HG03354 (cell line): ENCODE data around the gene TRAPPC8.
A peak's percentile ranks its signal among the peaks of the same experiment; 100 is the strongest.
"Not testable (repeated sequence)": the region's sequence is repeated elsewhere in the genome, so short reads cannot be mapped to it uniquely, and the experiment has no call there.

Experiments
- ATAC-seq: cut with Tn5 transposase; IDR thresholded peaks from one replicate; pipeline ENCODE4 v1.9.1; 2021; ENCODE audit warnings: mild to moderate bottlenecking; ENCODE audit not compliant: unreplicated experiment, poor library complexity, severe bottlenecking

TRAPPC8 gene, protein sequence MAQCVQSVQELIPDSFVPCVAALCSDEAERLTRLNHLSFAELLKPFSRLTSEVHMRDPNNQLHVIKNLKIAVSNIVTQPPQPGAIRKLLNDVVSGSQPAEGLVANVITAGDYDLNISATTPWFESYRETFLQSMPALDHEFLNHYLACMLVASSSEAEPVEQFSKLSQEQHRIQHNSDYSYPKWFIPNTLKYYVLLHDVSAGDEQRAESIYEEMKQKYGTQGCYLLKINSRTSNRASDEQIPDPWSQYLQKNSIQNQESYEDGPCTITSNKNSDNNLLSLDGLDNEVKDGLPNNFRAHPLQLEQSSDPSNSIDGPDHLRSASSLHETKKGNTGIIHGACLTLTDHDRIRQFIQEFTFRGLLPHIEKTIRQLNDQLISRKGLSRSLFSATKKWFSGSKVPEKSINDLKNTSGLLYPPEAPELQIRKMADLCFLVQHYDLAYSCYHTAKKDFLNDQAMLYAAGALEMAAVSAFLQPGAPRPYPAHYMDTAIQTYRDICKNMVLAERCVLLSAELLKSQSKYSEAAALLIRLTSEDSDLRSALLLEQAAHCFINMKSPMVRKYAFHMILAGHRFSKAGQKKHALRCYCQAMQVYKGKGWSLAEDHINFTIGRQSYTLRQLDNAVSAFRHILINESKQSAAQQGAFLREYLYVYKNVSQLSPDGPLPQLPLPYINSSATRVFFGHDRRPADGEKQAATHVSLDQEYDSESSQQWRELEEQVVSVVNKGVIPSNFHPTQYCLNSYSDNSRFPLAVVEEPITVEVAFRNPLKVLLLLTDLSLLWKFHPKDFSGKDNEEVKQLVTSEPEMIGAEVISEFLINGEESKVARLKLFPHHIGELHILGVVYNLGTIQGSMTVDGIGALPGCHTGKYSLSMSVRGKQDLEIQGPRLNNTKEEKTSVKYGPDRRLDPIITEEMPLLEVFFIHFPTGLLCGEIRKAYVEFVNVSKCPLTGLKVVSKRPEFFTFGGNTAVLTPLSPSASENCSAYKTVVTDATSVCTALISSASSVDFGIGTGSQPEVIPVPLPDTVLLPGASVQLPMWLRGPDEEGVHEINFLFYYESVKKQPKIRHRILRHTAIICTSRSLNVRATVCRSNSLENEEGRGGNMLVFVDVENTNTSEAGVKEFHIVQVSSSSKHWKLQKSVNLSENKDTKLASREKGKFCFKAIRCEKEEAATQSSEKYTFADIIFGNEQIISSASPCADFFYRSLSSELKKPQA (N-terminal part only)

DNA sequence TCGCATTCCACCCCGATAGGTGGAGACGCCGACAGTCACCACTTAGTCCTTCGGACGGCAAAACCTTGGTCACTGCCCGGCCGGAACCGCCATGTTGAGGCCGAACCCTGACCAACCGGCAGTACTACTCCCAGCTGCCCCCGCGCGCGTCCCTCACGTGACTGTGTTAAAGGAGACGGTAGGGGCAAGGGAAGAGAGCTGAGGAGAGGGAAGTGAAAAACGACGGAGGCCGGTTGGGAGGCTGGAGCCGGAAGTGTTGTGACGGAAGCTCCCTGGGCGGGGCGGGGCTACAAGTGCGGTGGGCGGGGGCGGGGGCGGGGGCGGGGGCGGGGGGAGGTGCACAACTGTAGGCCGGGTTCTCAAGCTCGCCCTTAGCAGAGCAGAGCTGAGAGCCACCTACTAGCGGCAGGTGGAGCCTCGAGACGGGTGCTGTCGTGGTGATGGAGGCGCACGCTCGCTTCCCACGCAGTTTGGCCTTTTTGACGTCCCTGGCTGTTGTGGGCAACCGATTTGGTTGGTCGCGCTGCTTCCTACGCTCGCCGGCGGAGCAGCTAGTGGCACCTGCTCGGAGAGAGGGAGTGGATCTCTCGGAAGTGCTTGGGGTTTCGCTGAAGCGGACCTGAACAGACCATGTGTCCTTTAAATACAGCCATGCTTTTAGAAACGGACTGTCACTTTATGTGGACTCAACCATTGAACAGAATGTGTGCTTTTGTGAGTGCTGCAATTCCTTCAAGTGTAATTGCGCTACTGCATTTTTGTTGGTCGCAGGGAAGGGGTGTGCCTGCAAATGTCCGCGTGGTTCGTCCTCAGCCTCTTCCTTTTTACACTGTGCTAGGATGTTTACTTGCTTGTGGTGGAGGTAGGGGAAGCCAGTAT, at the start of gene TRAPPC8:
Gene TRAPPC8, minus strand, starts transcription at position 130 of the 879 bp plus-strand sequence. CDS start 364 bp downstream, outside the sequence.
- ATAC-seq = peak; percentile 87

DNA sequence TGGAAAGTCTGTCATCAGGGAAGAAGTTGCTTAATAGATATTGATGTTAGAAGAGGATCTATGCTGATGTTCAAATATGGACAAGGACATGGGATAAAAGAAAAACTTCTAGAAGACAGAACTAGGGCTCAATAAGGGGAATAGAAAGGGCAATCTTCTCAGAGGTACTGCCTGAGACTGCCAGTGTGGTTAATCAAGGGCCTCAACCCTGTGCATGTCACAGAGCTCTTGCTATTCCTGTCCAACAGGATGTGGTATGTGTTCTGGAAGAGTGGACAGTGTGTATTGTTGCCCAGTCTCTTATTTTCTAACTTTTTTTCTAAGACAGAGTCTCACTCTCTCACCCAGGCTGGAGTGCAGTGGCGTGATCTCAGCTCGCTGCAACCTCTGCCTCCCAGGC, 47.9 kb upstream of the TRAPPC8 start:
- peak; percentile 100 for ATAC-seq

- no peak for ATAC-seq
Observed at GRCh38 chr18:31983976-31984375, 41.0 kb upstream of the TRAPPC8 start.

DNA sequence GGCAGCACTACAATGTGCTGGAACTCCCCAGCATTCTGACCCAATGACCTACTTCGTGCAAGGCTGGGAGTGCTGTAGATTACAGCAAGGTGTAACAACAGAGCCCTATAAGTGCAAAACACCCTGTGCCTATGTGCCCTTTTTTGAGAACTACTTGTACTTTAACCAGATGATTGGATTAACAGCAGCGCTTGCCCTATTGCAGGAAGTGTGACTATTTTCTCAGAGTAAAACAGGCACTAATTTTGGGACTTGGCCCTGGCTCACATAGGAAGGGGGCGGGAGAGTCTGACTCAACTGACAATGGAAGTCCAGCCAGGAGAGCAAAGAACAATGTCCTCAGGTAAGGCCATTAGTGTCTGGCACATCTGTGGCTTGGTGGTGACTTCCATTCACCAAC, 40.1 kb upstream of the TRAPPC8 start:
- ATAC-seq = no peak

- no peak for ATAC-seq
Observed at GRCh38 chr18:31980863-31981262, 37.9 kb upstream of the TRAPPC8 start.

- no peak for ATAC-seq
Observed at GRCh38 chr18:31979714-31980113, 36.8 kb upstream of the TRAPPC8 start.

DNA sequence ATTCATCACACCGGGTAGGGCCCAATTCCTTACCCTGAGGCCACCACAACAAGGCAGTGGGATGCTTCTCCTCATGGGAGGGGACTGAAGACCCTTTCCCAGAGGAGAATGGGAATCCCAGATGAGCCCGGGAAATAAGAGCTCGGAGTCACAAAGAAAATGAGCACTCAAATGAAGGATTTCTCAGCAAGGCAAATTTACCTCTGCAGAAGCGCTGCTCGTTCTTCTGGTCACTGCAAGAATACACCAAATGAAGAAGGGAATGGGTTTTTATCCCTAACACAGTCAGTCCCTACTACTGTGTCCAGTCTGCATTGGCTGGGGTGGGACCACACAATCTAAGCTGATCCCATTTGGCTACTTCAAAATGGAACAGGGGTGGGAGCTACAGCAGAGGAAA, 35.7 kb upstream of the TRAPPC8 start:
- ATAC-seq = no peak

DNA sequence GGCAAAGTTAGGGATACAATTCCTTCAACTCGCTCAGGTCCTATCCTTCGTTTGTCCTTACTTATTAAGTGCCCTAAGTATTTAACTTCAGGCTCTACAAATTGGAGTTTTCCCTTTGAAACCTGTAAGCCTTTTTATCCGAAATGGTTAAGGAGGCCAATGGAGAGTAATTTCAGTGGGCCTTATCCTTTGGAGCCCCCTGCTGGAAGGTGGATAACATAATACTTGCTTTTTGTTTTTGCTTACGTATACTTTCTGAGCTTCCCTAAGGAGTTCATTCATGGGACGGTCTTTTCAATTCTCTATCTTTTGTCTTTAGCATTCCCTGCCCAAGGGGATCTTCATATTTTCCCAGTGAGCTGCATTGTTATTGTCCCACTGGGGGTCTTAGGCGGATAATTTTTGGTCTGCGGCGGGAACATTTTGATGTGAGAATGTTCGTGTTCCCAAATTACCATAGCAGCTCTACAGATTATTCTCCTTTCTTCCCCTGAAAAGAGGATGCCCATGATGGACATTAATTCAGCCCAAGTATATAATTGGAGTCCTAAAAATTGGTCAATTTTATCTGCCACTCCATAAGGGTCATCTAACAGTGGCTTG, 34.4 kb upstream of the TRAPPC8 start:
- no peak for ATAC-seq

DNA sequence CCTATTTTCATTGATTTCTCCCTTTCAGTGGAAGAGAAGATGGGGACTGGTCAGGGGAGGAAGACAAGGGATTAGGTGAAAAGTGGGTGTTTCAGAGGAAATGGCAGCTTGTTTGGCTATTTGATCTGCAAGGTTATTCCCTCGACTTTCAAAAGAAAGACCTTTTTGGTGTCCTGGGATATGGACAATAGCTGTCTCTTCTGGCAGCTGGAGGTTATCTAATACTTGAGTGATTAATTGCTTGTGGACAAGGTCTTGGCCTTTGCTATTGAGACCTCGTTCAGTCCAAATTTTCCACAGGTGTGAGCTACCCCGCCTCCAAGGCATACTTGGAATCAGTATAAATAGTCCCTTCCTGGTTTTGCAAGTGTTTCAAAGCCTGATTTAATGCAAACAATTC, 33.3 kb upstream of the TRAPPC8 start:
- no peak for ATAC-seq

DNA sequence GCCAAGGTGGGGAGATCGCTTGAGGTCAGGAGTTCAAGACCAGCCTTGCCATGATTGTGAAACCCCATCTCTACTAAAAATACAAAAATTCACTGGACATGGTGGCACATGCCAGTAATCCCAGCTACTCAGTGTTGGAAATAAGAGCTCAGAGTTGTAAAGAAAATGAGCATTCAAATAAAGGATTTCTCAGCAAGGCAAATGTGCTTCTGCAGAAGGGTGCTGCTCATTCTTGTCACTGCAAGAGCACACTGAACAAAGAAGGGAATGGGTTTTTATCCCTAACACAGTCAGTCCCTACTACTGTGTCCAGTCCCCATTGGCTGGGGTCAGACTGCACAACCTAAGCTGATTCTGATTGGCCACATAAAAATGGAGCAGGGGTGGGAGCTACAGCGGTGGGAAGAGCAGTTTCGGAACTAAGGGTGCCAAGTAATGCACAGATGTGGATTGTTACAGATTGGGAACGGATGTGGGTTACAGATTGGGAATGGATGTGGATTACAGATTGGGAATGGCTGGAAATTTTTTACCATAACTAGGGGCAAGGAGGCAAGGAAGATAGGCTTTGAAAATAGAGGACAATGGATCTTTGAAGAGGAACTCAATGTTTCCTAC, 31.1 kb upstream of the TRAPPC8 start:
- no peak for ATAC-seq

DNA sequence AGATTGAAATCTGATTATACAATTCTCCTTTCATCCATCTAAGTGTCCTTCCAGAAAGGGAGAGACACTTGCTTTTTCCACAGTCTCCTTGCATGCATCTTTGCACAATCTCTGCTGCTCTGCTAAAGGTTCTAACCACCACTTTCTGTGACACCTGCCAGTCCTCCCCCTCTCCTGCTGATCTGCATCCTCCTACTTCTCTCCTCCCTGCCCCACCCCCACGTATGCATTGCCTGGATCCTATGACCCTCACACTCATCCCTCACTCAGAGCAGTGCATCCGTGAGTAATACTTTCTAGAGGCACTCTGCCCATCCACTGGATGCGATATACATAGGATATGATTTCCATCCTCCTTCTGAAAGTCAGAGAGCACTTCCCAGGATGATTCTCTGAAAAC, 27.7 kb upstream of the TRAPPC8 start:
- ATAC-seq = no peak

DNA sequence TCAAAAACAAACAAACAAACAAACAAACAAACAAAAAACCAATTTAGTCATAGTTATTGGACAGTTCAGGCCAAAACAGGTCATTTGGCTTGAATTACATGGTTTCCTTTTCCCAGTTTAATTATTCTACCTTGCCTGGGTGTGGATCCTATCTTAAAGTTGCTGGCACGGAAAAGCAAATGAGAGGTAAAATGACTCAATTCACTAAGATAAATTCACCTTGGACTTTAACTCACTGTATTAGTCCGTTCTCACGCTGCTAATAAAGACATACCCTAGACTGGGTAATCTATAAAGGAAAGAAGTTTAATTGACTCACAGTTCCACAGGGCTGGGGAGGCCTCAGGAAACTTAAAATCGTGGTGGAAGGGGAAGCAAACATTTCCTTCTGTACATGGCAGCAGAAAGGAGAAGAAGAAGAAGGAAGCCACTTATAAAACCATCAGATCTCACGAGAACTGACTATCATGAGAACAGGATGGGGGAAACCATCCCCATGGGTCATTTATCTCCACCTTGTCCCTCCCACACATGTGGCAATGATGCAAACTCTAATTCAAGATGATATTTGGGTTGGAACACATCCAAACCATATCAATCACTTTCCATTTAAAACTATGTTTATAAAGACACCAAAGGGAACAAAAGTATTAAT, 22.5 kb upstream of the TRAPPC8 start:
- no peak for ATAC-seq

DNA sequence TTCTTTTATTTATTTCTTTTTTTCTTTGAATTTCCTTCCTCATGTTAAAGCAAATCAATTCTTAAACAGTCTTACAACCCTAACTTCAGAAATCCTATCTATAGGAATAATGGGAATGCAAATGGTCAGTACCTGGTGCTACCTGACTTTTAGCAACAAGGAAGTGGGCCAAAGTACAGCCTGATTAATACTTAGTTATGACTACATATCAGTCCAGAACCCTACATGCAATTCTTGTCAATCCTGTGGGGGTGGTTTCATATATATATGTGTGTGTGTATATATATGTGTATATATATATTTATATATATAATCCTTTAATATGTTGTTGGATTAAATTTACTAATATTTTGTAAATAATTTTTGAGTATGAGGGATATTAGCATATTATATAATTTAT, 14.8 kb upstream of the TRAPPC8 start:
- no peak for ATAC-seq

- no peak for ATAC-seq
Observed at GRCh38 chr18:31954349-31954748, 11.4 kb upstream of the TRAPPC8 start.

DNA sequence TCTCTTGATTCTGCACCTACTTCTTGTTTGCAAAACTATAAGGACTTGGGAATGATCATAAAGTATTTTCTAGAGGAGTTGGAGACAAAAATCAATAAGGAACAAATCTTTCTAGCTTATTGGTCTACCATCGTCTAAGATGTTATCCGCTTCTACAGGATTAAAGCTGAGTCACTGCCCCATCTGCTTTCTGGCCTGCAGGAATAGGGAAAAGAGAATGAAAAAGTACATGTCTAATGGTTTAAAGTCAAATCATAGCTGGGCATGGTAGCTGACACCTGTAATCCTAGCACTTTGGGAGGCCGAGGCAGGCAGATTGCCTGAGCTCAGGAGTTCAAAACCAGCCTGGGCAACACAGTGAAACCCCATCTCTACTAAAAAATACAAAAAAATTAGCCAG, 10.8 kb upstream of the TRAPPC8 start:
- not testable (repeated sequence) for ATAC-seq

GRCh38 chr18:31952223-31952622, 9.3 kb upstream of the TRAPPC8 start:
- no peak for ATAC-seq

GRCh38 chr18:31950583-31950982, 7.7 kb upstream of the TRAPPC8 start:
- no peak for ATAC-seq

DNA sequence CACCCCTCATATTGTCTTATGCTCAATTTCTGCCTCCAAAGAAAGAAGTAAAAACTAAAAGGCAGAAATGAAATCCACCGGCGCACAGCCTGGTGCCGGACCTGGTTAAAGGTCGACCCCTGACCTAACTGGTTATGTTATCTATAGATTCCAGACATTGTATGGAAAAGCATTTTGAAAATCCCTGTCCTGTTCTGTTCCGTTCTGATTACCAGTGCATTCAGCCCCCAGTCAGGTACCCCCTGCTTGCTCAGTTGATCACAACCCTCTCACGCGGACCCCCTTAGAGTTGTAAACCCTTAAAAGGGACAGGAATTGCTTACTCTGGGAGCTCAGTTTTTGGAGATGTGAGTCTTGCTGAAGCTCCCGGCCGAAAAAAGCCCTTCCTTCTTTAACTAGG, 5.4 kb upstream of the TRAPPC8 start:
- ATAC-seq = not testable (repeated sequence)
